MM.1S (cell line): ENCODE measurements around the gene ARVCF.
A peak's percentile ranks its signal among the peaks of the same experiment; 100 is the strongest.

Experiments
- DNase-seq: peaks from one replicate; pipeline ENCODE4 v3.0.0-alpha.2; 2015
- H2AFZ ChIP-seq: fragments of 300-600 bp; sonication (generic); 2 replicates; pipeline ENCODE4 v1.6.0; 2016; ENCODE audit warnings: antibody characterized with exemption, low read length
- H3F3A ChIP-seq: fragments of 300-600 bp; sonication (generic); 2 replicates; pipeline ENCODE4 v1.6.1; 2016; ENCODE audit warnings: mild to moderate bottlenecking, antibody characterized with exemption, low read length, moderate library complexity, mixed read lengths; ENCODE audit not compliant: insufficient read depth
- H3K27ac ChIP-seq: fragments of 300-600 bp; sonication (generic); 2 replicates; pipeline ENCODE4 v1.5.1; 2016; ENCODE audit warnings: mild to moderate bottlenecking, low read length
- H3K27me3 ChIP-seq: fragments of 300-600 bp; sonication (generic); replicated peaks from 2 replicates; pipeline ENCODE4 v1.6.0; 2016; ENCODE audit warnings: low read length; ENCODE audit not compliant: insufficient read depth
- H3K36me3 ChIP-seq: fragments of 300-600 bp; sonication (generic); replicated peaks from 2 replicates; pipeline ENCODE4 v1.6.1; 2016; ENCODE audit warnings: mild to moderate bottlenecking, low read length, mixed read lengths; ENCODE audit not compliant: insufficient read depth
- H3K4me1 ChIP-seq: fragments of 300-600 bp; sonication (generic); 2 replicates; pipeline ENCODE4 v1.6.1; 2016; ENCODE audit warnings: low read length, mixed read lengths
- H3K4me2 ChIP-seq: fragments of 300-600 bp; sonication (generic); 2 replicates; pipeline ENCODE4 v1.6.0; 2016; ENCODE audit warnings: low read depth, low read length
- H3K4me3 ChIP-seq: fragments of 300-600 bp; sonication (generic); 2 replicates; pipeline ENCODE4 v1.5.1; 2016; ENCODE audit warnings: low read length, mixed read lengths
- H3K79me2 ChIP-seq: fragments of 300-600 bp; sonication (generic); 2 replicates; pipeline ENCODE4 v1.6.1; 2016; ENCODE audit warnings: mixed run types, low read length, mixed read lengths
- H3K9ac ChIP-seq: fragments of 300-600 bp; sonication (generic); 2 replicates; pipeline ENCODE4 v1.6.1; 2016; ENCODE audit warnings: low read length, mixed read lengths
- H3K9me2 ChIP-seq: fragments of 300-600 bp; sonication (generic); replicated peaks from 2 replicates; pipeline ENCODE4 v1.6.1; 2016; ENCODE audit warnings: mild to moderate bottlenecking, low read length, mixed read lengths; ENCODE audit not compliant: insufficient read depth
- H3K9me3 ChIP-seq: fragments of 300-600 bp; sonication (generic); replicated peaks from 2 replicates; pipeline ENCODE4 v1.6.1; 2016; ENCODE audit warnings: mild to moderate bottlenecking, low read length, mixed read lengths; ENCODE audit not compliant: insufficient read depth
- H4K20me1 ChIP-seq: fragments of 300-600 bp; sonication (generic); 2 replicates; pipeline ENCODE4 v1.6.1; 2016; ENCODE audit warnings: mild to moderate bottlenecking, low read length, moderate library complexity, mixed read lengths; ENCODE audit not compliant: insufficient read depth
- CTCF ChIP-seq: fragments of 300-600 bp; sonication (generic); IDR thresholded peaks from 2 replicates; pipeline ENCODE4 v1.5.1; 2016; ENCODE audit warnings: antibody characterized with exemption, low read length, mixed read lengths
- EZH2 ChIP-seq: fragments of 300-600 bp; sonication (generic); optimal IDR thresholded peaks from 2 replicates; pipeline ENCODE3; 2017; ENCODE audit warnings: low read depth, mild to moderate bottlenecking, antibody characterized with exemption, low read length, mixed read lengths
- EZH2phosphoT487 ChIP-seq: fragments of 300-600 bp; sonication (generic); IDR thresholded peaks from 2 replicates; pipeline ENCODE4 v1.6.1; 2018; ENCODE audit warnings: antibody characterized with exemption, low read length

Gene ARVCF

DNA sequence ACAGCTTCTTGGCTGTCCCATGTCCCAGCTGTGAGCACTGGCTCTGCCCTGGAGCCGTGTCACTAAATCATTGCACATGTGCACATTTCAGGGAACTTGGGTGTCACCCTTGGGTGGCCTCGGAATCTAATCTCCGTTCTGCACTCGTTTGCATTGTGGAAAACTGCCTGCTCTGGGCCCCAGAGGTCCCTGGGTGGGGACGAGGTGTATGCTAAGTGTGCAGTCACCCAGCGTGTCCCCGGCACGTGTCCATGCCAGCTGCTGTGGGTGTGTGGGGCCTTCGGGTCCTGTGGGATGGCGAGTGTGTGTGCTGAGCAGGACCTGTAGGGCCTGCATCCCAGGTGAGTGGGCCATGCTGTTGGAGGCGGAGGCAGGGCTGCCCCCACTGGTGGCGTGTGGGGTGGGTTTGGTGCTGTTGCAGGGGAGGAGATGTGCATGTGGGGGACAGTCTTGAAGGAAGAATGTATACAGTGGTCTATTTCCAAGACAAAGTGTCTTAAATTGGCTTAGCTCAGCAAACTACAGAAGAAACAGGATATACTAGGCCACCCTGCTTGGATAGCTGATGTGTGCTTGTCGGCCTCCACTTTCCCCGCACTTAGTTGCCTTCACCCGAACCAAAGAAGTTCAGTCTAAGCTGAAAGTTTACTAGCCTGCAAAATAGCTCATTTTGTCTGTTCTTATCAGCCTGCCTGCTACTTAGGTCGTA lies 18.9 kb upstream of the ARVCF start:
- no peak overlapping the region for H3K9ac ChIP-seq
- no peaks in the 10 kb centered on the region for H3K9me3 ChIP-seq
- DNase-seq, result no peak

GRCh38 chr22:20034143-20034542 lies 17.5 kb upstream of the ARVCF start:
- H3K4me1 ChIP-seq, result peaks cover 8% of the 10 kb centered on the region
- no peak overlapping the region for H2AFZ ChIP-seq
- H3K9me3 ChIP-seq, result no peaks in the 10 kb centered on the region
- H3F3A ChIP-seq, result no peaks in the 10 kb centered on the region
- H4K20me1 ChIP-seq, result no peaks in the 10 kb centered on the region
- TF ChIP-seq EZH2phosphoT487, result no peak
- no peak for TF ChIP-seq EZH2
- TF ChIP-seq CTCF, result no peak
- H3K79me2 ChIP-seq, result peaks cover 2% of the 10 kb centered on the region; the same call in 1 of the 2 replicates
- no peak overlapping the region for H3K4me2 ChIP-seq
- H3K27me3 ChIP-seq, result no peaks in the 10 kb centered on the region
- no peaks in the 10 kb centered on the region for H3K9me2 ChIP-seq
- no peak overlapping the region for H3K9ac ChIP-seq
- no peaks in the 10 kb centered on the region for H3K36me3 ChIP-seq
- H3K27ac ChIP-seq, result no peak overlapping the region
- H3K4me3 ChIP-seq, result no peak overlapping the region
- DNase-seq, result no peak

More for the DNA sequence above, 18.9 kb upstream of the ARVCF start:
- Histone ChIP-seq H3K4me2 (peak overlapping the region; percentile 47; the same call in 1 of the 2 replicates), H3K27me3 (no peaks in the 10 kb centered on the region), H3K27ac (no peak overlapping the region), H3K9me2 (no peaks in the 10 kb centered on the region), H3F3A (no peaks in the 10 kb centered on the region), H3K79me2 (peaks cover 2% of the 10 kb centered on the region; the same call in 1 of the 2 replicates), H3K4me3 (no peak overlapping the region), H4K20me1 (no peaks in the 10 kb centered on the region), H3K36me3 (no peaks in the 10 kb centered on the region), H2AFZ (no peak overlapping the region), H3K4me1 (peaks cover 8% of the 10 kb centered on the region)
- no peak for TF ChIP-seq CTCF
- TF ChIP-seq EZH2, result no peak
- no peak for TF ChIP-seq EZH2phosphoT487

DNA sequence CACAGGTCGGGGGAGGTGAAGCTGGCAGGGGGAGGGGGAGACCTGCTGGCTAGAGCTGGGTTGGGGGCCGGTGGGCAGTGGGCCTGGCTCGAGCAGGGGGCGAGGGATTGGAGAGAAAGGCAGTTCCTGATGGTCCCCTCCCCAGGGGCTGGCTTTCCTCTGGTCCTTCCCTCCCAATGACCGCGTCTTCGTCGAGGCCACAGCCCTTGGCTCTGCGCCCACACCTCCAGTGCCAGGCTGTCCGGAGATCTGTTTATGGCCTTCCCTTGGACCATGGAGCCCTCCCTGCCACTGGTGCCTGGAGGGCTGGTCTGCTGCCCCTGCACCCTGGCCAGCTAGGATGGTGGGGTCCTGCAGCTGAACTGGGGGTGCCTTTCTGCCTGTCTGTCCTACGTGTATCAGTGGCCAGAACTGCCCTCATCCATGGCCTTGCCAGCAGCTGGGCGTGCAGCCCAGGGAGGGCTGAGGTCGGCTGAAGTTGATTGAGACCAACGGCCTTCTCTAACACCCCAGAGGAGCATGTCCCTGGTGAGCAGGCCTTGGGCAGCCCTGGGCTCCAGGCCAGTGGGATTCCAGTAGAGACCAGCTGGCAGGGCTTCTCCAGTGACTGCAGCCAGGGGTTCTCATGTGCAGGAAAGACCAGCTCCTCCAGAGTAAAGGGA lies 16.6 kb upstream of the ARVCF start:
- Histone ChIP-seq H3F3A (no peaks in the 10 kb centered on the region), H4K20me1 (no peaks in the 10 kb centered on the region), H3K36me3 (no peaks in the 10 kb centered on the region), H3K4me2 (no peak overlapping the region), H3K27ac (no peak overlapping the region), H3K4me1 (peaks cover 8% of the 10 kb centered on the region), H3K9me2 (no peaks in the 10 kb centered on the region), H3K9me3 (no peaks in the 10 kb centered on the region), H3K9ac (no peak overlapping the region), H3K4me3 (no peak overlapping the region), H3K27me3 (no peaks in the 10 kb centered on the region), H2AFZ (no peak overlapping the region), H3K79me2 (peaks cover 2% of the 10 kb centered on the region; the same call in 1 of the 2 replicates)
- TF ChIP-seq CTCF, result no peak
- TF ChIP-seq EZH2phosphoT487, result no peak
- no peak for TF ChIP-seq EZH2
- DNase-seq, result no peak
